HG03108 (cell line): ENCODE results near the gene OSBP2.
"Not testable (repeated sequence)": the region's sequence is repeated elsewhere in the genome, so short reads cannot be mapped to it uniquely, and the experiment has no call there.

Experiments
- ATAC-seq: cut with Tn5 transposase; IDR thresholded peaks from one replicate; pipeline ENCODE4 v1.9.1; 2021; ENCODE audit warnings: moderate library complexity; ENCODE audit not compliant: unreplicated experiment

Gene OSBP2

GRCh38 chr22:30717331-30717921, 22.8 kb downstream of the OSBP2 start:
- no peak for ATAC-seq

GRCh38 chr22:30717952-30718351, 23.3 kb downstream of the OSBP2 start:
- no peak for ATAC-seq

GRCh38 chr22:30718491-30718890, 23.8 kb downstream of the OSBP2 start:
- no peak for ATAC-seq

- no peak for ATAC-seq
Observed at GRCh38 chr22:30718938-30719337, 24.3 kb downstream of the OSBP2 start.

GRCh38 chr22:30720263-30720837, 25.7 kb downstream of the OSBP2 start:
- ATAC-seq: no peak

GRCh38 chr22:30721741-30722140, 27.1 kb downstream of the OSBP2 start:
- no peak for ATAC-seq

- ATAC-seq: no peak
Observed at GRCh38 chr22:30728826-30729225, 34.2 kb downstream of the OSBP2 start.

GRCh38 chr22:30731658-30732057, 37.0 kb downstream of the OSBP2 start:
- ATAC-seq: no peak

- ATAC-seq: no peak
Observed at GRCh38 chr22:30732426-30732825, 37.8 kb downstream of the OSBP2 start.

GRCh38 chr22:30733181-30733631, 38.5 kb downstream of the OSBP2 start:
- ATAC-seq: no peak

- ATAC-seq: not testable (repeated sequence)
Observed at GRCh38 chr22:30740007-30740406, 45.3 kb downstream of the OSBP2 start.

GRCh38 chr22:30740511-30740910, 45.8 kb downstream of the OSBP2 start:
- ATAC-seq: not testable (repeated sequence)

GRCh38 chr22:30742291-30743256, 47.9 kb downstream of the OSBP2 start:
- ATAC-seq: no peak

GRCh38 chr22:30743257-30744020, 48.8 kb downstream of the OSBP2 start:
- ATAC-seq: no peak

GRCh38 chr22:30744224-30744623, 49.5 kb downstream of the OSBP2 start:
- no peak for ATAC-seq

GRCh38 chr22:30747493-30747892, 52.8 kb downstream of the OSBP2 start:
- no peak for ATAC-seq

- no peak for ATAC-seq
Observed at GRCh38 chr22:30749272-30749671, 54.6 kb downstream of the OSBP2 start.

- no peak for ATAC-seq
Observed at GRCh38 chr22:30749849-30750248, 55.2 kb downstream of the OSBP2 start.

GRCh38 chr22:30751529-30751928, 56.9 kb downstream of the OSBP2 start:
- ATAC-seq: no peak

- ATAC-seq: no peak
Observed at GRCh38 chr22:30752771-30753170, 58.1 kb downstream of the OSBP2 start.

- no peak for ATAC-seq
Observed at GRCh38 chr22:30753701-30754100, 59.0 kb downstream of the OSBP2 start.
